AG09309 (cell line): ENCODE results near the gene PLXNA4.

ENCODE experiments used
- DNase-seq: peaks from one replicate; pipeline ENCODE4 v3.0.0-alpha.2; 2010; ENCODE audit warnings: low read depth
- H3K4me3 ChIP-seq: 2 replicates; pipeline ENCODE4 v1.5.1; 2011; ENCODE audit warnings: mild to moderate bottlenecking, low read depth, low read length, moderate library complexity; ENCODE audit not compliant: control insufficient read depth
- TF ChIP-seq, protein P1 (sequence below): IDR thresholded peaks from 2 replicates; pipeline ENCODE4 v1.5.1; 2011; ENCODE audit warnings: mild to moderate bottlenecking, low read depth, low read length, inconsistent platforms; ENCODE audit not compliant: insufficient read depth, control insufficient read depth; ENCODE audit errors: missing control alignments

The PLXNA4 gene

DNA sequence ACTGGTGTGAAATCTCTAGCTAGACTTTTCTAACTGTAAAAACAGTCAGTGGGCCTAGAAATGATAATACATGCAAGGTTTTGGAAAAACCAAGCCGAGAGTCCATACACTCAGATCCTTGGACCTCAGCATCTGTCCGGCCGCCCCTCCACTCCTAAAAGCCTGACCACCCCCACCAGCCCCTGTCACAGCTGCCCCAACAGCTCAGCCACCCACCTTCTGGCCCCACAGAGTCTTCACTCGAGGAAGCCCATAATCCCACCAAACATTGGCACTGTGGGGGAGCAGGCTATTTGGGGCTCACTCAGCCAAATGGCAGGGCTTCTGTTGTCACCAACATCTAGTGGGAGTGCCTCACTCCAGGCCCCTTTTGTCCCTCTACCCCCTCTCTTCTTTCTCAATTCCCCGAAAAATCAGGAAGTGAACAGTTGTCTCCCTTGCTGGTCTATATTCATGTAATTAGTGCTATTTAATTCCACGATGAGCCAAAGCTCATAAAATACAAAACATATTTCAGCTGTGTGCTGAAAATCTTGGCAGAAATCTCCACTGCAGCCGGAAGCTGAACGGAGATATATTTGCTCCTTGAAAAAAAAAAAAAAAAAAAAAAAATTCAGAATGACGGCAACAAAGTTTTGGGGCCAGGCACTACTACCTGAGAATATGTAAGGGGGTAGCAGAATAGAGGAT, 55.5 kb downstream of the PLXNA4 start:
- TF ChIP-seq, protein P1, sequence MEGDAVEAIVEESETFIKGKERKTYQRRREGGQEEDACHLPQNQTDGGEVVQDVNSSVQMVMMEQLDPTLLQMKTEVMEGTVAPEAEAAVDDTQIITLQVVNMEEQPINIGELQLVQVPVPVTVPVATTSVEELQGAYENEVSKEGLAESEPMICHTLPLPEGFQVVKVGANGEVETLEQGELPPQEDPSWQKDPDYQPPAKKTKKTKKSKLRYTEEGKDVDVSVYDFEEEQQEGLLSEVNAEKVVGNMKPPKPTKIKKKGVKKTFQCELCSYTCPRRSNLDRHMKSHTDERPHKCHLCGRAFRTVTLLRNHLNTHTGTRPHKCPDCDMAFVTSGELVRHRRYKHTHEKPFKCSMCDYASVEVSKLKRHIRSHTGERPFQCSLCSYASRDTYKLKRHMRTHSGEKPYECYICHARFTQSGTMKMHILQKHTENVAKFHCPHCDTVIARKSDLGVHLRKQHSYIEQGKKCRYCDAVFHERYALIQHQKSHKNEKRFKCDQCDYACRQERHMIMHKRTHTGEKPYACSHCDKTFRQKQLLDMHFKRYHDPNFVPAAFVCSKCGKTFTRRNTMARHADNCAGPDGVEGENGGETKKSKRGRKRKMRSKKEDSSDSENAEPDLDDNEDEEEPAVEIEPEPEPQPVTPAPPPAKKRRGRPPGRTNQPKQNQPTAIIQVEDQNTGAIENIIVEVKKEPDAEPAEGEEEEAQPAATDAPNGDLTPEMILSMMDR: no peak
- no peak overlapping the region for H3K4me3 ChIP-seq
- DNase-seq: no peak

DNA sequence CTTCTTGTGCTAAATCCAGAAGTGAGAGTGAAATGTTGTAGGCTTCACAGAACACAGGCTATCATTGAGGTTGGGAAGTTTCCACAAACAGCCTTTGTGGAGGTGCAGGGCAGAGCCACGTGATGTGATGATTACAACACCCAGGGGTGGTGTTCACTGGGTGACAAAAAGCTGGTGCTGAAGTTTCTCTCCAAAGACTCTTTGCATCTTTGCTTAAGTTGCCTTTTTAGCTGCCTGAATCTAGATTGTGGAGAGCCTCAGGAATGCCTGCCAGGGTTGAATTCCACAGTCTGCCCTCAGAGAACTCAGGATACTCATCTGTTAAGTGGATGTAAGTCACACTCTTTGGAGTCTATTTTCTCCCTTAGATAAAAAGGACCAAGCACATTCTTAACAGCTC, 56.3 kb downstream of the PLXNA4 start:
- peak; percentile 14 for DNase-seq
- TF ChIP-seq, protein P1: no peak
- no peak overlapping the region for H3K4me3 ChIP-seq

DNA sequence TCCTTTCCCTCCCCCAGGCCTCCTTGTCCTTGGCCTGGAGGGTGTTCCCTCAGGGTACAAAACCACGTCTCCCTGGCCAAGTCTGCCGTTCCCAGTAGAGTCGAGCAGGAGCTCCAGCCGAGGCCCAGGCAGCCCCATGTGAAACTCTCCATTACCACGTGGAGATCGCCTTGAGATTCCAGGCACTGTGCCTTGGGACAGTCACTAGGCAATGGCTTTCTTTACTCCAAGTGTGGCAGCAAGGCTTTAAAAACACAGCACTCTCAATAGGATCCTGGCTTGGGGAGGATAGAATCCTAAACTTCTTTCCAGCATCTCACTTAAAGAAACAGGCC, 57.5 kb downstream of the PLXNA4 start:
- TF ChIP-seq, protein P1: no peak
- no peak overlapping the region for H3K4me3 ChIP-seq
- DNase-seq: no peak

DNA sequence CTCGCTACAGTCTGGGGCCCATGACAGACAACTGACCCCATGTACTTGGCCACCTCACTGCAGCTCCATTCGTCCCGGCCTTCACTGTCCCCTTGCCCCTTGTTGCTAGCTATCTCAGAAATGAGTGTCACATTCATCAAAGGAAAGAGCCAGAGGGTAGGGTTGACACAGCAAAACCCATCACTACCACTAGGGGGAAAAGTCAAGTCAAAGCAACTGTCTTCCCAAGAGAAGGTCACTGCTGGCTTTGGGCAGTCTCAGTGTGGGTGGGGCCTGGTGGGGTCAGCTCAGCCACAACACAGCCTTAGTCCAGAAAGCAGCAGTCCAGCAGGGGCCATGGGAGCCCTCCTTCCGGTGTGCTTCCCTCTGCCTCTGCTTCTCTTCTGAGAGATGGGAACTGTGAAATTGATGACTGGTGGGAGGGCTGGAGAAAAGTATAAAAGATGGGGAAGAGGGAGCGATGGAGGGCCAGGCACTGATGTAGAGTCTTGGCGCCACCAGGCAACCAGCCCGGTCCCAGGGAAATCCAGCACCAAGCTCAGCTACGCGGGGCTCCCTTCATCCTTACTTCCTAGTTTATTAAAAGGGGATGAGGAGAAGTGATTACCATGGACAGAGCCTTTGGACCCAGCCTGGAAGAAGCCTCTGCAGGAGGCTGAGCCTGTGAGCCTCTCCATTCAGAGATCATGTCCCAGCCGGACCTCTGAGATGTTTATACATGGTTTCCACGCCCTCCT, 58.0 kb downstream of the PLXNA4 start:
- no peak for DNase-seq
- TF ChIP-seq, protein P1: peak; percentile 39
- H3K4me3 ChIP-seq: no peak overlapping the region

DNA sequence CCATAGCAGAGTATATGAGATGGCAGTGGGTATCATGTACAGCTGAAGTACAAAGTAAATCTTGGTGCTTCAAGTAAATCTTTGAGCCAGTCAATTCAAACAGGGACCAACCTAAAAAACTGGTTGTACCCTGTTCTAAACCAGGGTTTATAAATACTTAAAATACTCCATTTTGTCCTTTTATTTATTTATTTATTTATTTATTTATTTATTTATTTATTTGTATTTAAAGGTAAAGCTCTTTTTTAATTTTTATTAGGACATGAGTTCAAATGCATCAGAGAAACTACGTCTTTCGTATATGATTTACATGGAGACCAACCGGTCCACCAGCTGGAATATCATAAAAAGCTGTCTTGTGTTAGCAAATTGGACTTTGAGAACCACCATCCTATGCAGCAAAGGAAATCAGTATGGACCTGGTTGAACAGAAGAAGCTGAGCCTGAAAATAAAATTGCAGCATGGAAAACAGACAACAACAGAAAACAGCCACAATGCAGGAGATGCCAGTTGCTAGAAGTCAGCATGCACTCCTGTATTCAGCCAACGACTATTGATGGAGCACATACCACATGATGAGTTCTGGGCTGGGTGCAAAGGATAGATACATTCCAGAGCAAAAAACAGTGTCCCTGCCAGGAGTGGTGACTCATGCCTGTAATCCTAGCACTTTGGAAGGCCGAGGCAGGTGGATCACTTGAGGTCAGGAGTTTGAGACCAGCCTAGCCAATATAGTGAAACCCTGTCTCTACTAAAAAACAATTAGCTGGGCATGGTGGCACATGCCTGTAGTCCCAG, 60.0 kb downstream of the PLXNA4 start:
- H3K4me3 ChIP-seq: no peak overlapping the region
- TF ChIP-seq, protein P1: no peak
- peak; percentile 21 for DNase-seq

DNA sequence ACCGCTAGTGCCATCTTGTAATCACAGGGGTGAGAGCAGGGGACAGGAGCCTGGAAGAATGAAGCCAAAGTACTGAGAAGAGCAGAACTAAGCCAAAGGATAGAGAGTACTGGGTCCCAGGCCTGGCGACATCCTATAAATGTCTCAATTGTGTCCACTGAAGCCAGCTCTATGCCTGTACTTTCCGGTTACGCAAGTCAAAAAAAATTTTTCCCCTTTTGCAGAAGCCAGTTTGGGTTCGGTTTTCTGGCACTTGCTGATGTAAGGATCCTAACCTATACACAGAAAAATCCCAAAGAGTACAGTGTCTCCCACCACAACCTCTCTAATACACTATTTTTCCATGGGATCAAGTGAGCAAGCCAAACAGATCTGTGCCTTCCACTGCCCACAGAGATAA, 61.1 kb downstream of the PLXNA4 start:
- TF ChIP-seq, protein P1: no peak

More for the DNA sequence above, 61.1 kb downstream of the PLXNA4 start:
- DNase-seq: no peak
- no peak overlapping the region for H3K4me3 ChIP-seq
